HG02588 (cell line): ENCODE results near the gene WDR64.
"Not testable (repeated sequence)": the region's sequence is repeated elsewhere in the genome, so short reads cannot be mapped to it uniquely, and the experiment has no call there.

Experiments
- ATAC-seq: cut with Tn5 transposase; IDR thresholded peaks from one replicate; pipeline ENCODE4 v1.9.1; 2021; ENCODE audit warnings: mild to moderate bottlenecking, moderate library complexity; ENCODE audit not compliant: unreplicated experiment

Gene WDR64

DNA sequence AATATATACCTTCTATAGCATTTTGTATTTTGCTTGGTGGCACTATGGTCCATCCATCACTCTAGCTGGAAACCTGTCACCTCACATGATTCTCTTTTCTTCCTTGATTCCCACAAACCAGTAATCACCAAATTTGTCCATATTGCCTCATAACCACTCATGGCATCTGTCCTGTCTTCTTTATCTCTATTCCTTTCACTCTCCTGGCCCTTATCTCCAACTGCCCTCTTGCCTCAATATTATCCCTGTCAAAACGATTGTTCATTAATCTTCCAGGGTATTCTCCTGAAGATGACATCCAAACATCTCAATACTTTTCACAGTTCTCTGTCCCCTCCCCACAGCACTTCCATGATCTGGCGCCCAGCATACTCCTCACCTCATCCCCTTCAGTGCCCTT is 46.1 kb downstream of the WDR64 start:
- no peak for ATAC-seq

DNA sequence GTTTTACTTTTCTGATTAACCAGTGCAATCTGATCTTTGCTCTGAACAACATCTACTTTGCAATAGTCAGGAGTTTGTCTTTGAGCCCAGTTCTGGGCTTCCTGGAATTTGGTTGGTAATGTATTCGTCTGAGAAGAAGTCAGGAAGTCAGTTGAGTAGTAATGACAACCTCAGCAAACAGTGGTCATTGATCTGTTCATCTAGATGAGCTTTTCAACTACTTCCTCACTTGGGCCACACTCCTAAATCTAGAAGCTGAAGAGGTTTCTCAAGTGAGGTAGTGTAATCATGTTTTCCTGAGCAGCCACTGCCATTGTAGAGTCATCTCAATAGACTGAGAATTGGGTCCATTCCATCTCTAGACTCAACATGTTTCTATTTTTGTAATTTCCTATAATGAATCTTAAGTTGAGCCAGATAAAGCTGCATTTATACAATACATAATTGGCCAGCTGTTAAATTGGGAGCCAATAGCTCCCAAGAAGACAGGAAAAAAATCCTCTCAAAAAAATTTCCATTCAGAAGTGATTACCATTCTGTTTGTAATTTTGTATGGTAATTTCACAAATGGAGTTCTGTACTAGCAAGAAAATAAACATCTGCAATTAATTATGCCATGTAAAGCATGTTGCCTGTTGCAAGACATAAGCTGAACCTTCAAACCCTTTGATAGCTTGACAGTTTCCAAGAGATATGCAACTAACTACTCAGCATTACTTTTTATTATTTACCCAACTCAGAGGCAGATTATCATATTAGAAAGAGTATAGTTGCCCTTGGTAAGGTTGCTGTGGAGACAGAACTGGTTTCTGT is 49.6 kb downstream of the WDR64 start:
- no peak for ATAC-seq

DNA sequence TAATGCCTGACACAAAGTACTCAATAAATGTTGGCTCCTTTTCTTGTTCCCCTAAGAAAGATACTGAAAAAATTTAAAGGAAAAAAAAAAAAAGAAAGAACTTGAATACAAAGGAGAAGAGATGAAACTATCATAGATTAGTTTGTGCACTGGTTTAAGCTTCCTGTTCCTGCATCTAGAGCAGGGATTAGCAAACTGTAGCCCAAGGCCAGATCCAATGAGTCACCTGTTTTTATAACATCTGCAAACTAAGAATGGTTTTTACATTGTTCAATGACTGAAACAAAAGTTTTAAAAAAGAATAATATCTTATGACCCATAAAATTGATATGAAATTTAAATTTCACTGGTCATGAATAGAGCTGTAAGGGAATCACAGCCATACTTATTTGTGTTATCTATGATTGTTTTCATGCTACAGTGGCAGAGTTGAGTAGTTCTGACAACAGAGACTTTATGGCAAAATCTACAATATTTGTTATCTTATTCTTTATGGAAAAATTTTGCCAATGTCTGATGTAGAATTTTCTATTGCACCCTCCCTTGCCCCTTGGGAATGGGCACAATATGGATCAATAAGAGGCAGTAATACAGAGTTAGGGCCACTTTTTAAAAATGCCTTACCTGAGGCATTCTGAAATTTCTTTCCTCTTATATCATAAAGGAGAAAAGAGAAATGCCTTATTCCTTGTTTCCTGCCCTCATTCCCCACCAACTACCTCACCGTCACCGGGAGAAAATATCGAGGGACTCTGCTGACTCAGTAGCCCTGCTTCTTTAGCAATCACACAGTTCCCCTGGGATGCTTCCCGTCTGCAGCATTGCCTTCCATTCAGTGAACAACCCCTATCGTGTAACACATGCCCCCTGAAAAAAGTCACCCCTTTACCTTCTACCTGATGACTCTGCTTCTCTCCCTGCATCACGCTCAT is 50.6 kb downstream of the WDR64 start:
- no peak for ATAC-seq

DNA sequence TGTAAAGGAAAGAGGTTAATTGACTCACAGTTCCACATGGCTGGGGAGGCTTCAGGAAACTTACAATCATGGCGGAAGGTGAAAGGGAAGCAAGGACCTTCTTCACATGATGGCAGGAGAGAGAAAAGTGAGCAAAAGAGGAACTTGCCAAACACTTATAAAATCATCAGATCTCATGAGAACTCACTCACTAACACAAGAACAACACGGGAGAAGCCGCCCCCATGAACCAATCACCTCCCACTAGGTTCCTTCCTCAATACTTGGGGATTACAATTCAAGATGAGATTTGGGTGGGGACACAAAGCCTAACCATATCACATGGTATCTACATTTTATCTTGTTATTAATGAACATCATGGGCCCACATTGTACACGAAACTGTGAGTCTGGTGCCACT is 51.7 kb downstream of the WDR64 start:
- not testable (repeated sequence) for ATAC-seq

DNA sequence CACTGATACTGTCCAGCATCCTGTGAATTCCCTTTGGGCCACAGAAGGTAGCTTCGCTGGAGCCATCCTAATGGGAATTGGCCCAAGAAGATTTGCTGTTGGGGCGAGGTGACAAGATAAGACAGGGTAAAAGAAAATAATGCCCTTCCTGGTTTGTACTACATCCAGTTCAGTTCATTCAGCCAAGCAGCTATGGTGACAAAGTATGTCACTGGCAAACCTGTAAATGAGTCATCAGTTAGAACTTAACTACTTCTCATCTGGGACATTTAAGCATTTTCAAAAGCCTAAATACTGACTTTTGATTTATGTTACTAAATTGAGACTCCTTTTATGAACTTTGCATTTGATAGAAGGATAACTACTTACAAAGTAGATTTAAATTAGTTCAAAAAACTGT is 54.2 kb downstream of the WDR64 start:
- no peak for ATAC-seq

DNA sequence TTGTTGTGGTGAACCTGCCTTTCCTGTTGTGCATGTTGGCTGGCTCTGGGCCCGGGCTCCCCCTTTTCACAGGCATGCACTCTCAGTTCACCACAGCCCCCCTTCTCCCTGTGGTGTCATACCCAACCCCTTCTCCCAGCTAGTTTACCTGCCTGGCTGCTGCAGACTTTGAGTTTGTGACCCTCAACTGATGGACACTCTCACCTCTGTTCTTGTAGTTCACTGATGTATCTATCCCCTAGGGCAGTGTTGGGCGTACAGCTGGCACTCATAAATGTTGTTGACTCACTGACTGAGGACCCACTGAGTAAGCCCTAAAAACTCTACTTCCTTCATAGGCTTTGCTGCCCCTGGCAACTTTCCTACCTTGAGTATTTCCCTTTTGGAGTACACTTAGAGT is 54.9 kb downstream of the WDR64 start:
- ATAC-seq, result no peak

DNA sequence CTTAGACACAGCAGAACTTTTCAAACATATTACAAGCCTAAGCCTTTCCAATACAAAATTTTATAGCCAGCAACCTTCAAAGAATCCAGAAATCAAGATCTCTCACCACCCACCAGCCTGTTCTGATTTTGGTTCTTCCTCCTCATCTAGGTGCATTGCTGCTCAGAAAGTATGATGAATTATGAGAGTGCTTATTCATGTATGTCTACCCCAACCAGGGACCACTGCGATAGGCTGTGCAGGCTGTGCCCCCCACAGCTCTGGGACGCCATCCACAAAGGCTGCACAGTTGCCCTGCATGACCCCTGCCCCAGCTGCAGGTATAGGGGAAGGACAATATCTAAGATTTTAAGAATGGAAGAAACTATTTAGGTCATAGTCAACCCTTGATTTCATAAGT is 55.4 kb downstream of the WDR64 start:
- no peak for ATAC-seq

DNA sequence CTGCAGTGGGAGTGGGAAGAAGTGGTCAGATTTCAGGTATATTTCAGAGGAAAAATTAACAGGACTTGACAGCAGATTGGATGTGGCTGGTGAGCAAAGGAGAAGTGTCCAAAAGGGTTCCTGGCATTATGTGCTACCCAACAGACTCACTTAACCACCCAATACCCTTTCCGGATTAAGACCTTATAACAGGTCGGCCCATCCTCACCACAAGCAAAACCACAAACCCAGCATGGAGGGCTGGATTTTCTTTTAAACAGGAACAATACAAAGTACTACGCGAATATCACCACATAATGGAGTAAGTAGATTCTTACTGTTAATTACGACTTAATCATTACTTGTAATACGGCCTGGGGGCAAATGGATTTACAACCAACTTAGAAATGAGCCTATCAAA is 59.2 kb downstream of the WDR64 start:
- no peak for ATAC-seq

DNA sequence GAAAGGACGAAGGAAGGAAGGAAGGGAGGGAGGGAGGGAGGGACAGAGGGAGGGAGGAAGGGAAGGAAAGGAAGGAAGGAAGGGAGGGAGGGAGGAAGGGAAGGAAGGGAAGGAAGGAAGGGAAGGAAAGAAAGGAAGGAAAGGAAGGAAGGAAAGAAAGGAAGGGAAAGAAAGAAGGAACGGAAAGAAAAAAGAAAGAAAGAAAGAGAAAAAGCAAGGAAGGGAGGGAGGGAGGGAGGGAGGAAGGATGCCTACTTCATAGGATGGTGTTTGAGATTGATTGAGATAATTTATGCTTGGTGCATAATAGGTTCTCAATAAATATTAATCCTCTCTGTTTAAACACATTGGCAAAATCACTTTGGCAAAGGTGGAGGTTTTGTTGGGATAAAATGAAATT is 61.2 kb downstream of the WDR64 start:
- no peak for ATAC-seq

DNA sequence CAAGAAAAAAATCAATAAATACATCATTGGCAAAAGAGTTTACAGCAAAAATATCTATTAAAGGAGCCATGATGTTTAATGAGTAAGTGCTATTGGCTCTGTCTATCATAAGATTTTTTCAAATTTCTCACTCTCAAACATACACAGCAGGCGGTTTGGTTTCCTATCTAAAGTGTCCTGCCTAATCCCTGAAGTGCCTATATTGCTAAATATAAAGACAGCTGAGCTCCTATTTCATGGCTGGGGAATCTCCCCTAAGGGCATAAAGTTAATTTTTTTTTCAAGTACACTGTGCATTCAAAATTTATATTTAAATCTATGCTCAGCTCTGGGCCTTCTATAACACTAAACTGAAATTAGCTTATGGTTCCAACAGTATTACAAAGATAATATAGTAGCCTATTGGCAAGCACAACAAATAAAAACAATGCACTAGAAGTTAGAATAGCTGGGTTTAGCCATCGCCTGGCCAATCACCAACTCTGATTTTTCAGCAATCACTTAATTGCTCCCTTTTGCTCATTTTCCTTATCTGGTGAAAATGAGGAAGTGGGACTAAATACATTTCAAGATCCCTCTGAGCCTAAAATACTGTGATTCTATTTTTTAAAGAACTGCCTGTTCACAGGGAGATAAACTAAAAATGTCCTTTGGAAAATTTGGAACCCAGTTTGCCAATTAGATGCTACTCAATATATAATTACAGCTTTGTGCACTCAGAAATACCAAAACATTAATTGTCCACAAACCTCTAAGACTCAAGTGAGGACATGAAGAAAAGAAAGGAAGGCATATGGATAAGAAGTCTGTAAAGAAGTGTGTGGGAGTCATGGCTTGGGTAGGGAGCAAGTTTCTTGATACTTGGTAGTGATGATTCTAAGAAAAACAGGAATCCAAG is 62.5 kb downstream of the WDR64 start:
- ATAC-seq, result no peak

DNA sequence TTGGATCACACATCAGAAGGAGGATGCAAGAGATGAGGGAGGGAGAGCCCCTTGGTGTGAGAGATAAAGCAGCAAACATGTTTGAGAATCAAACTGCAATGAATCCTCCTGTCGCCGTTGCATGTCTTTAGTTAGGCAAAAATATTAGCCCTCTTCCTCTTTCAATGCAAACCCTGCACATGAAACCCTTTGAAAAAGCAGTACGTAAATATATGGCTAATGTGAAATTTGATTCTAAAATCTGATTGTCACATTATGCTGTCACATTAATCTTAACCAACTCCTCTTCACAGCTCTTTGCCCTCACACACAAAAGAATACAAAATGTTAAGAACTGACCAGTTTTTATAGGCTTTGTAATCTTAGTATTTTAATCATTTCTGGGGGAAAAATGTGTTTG is 63.4 kb downstream of the WDR64 start:
- ATAC-seq, result no peak

DNA sequence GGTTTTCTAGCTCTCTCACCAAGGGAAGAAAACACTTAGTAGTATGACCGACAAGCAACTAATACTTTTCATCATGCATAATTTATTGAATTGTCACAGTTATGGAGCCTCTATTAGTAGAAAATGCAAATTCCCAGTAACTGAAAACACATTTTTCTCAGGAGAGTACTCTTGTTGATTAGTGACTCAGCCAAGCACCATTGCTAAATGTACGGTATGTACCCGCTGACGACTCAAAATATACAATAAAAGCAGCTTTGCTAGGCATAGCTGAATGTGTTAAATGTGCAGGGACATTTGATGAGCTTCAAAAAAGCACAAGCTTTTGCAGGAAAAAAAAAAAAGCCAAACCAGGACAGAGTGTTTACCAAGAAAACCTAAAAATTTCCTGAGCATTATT is 63.9 kb downstream of the WDR64 start:
- ATAC-seq, result no peak

DNA sequence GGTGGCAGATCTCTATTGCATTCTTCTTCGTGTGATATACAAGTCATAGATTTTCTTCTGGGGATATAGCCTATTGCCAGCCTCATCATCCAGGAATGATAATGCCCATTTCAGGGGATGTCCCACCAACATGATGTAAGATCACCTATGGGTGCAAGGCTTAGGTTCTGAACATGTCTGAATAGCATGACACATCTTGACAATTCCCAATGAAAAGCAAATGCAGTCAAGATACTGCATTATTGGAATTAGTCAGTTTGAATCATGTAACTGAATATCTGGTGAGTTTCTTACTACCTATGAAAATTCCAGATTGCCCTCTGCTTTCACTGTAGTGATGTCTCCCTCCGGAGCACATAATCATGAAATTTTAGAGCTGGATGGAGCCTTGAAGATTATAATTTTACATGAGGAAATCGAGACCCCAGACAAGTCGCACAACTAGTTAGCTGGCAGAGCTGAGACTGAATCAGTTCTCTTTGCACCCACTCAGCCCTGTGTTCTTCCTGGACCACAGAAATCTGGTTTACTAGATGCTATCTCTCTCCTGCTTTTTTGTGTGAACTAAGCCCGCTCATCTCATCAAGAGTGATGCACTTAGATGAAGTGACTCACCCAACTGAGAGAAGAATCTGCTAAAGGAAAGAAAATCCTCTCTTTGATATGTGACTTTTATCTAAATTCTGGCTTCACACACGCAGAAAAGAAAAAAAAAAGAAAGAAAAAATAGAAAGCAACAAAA is 65.0 kb downstream of the WDR64 start:
- ATAC-seq, result no peak

DNA sequence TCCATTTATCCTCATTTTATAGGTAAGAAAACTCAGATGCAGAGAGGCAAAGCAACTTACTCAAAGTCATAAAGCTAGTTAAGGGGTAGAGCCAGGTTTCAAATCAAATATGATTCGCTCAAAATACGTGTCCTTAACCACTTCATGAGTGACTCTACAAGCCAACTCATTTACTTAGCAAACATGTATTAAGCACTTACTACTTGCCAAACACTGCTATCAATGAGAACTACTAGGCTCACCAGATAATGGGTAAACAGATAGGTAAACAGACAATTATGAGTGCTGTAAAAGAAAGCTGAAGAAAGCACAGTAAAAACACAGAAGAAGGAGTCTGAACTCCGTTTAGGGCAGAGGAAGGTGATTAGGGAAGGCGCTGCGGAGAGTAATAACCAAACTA is 65.9 kb downstream of the WDR64 start:
- no peak for ATAC-seq

DNA sequence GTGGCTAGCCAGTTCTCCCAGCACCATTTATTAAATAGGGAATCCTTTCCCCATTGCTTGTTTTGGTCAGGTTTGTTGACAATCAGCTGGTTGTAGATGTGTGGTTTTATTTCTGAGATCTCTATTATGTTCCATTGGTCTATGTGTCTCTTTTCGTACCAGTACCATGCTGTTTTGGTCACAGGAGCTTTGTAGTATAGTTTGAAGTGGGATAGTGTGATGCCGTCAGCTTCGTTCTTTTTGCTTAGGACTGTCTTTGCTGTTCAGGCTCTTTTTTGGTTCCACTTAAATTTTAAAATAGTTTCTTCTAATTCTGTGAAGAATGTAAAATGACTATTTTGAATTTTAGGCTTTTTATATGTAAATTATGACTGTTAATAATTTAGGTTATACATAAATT is 68.9 kb downstream of the WDR64 start:
- ATAC-seq, result no peak

DNA sequence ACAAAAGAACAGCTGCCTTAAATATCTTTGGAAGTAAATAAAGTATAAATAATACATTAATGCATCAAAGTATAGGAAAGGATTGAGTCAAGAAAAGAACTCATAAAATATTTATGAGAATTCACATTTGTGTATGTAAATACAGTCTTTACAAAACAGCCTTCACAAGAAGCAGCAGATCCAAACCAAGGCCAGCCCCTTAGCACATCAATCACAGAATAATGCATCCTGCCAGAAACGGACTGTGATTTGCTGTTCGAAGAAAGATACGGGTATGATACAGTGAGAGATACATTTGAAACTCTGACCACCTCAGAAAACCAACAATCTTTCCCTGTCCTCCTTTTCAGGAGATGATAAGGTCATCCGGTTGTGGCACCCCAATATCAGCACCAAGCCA is 70.9 kb downstream of the WDR64 start:
- no peak for ATAC-seq

DNA sequence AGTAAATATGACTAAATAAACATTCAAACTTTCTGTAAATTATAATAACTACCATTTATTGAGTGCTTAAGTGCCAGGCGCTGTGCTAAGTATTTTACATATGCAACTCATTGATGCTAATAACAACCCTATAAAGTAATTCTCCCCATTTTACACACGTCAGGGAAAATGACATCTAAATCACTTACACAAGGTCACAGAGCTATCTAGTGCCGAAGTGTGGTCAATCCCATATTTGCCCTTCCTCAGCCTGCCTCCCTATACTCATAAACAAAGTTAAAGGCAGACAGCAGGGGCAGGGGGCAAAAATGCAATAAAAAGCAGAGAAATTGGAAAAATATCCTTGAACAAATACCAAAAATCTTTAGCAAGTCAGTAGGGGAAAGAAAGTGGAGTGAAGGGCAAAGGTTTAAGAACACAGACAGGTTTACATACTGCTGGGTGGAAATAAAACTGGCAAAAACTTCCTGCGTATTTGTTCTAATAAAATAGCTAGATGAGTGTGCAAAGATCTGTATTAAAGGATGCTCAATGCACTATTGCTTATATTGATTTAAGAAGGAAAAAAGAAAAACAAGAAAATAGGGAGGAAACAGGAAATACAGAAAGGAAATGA is 72.8 kb downstream of the WDR64 start:
- no peak for ATAC-seq

DNA sequence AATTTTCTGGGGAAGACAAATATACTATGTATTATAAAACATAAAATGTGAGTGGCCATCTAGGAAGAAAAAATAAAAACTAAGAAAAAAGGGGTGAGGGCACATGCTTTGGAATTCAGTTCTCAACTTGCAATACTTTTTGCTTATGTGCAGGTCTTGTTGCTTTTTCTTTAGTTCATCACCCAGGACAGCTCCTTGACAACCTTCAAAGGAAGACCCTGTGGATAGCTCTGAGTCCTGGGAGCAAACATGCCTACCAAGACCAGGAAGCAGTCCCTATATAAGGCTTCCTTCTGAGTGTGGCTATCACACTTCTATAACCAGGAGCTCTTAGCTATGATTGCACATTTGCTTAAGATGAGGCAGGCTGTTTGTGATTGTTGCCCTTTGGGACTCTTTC is 78.0 kb downstream of the WDR64 start:
- ATAC-seq, result no peak

DNA sequence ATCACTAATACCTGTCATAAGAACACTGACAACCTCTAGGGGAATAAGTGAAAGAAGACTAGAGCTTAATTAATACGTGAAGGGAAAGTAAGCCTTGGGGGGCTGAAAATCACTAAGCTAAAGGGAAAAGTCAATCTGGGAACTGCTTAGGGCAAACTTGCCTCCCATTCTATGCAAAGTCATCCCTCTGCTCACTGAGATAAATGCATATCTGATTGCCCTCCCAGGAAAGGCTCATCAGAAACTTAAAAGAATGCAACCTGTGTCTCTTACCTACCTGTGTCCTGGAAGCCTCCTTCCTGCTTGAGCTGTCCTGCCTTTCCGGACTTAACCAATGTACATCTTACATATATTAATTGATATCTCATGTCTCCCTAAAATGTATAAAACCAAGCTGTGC is 81.8 kb downstream of the WDR64 start:
- ATAC-seq, result no peak

DNA sequence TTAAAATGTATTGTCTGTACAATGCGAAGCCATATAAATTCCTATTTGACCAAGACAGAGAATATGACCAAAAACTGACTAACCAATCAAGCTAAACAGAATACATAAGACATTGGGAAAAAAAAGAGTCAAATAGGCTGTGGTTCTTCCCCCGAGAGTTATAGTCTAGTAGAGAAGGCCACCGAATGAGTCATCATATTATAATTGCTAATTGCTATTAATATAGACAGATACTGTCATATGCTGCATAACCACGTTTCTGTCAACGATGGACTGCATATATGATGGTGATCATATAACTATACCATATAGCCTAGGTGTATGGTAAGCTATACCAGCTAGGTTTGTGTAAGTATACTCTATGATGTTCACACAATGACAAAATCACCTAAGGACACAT is 82.5 kb downstream of the WDR64 start:
- no peak for ATAC-seq
